Suprapubic skin (tissue), 4 donors: ENCODE results near the gene KAZN. TPM values are rescaled to one million over a fixed set of nuclear protein-coding genes. Genes with fewer than 3 reads are reported as not detected.
A peak's percentile ranks its signal among the peaks of the same experiment; 100 is the strongest.

Experiments used
- DNase-seq, 2 donors: peaks; one replicate each; pipeline ENCODE4 v3.0.0-alpha.2; 2019; ENCODE audit warnings: low spot score in 2 of 2
- H3K27ac ChIP-seq: fragments of 200-600 bp; sonication (generic); one replicate; pipeline ENCODE4 v1.5.1; 2019
- H3K27me3 ChIP-seq: fragments of 200-600 bp; sonication (generic); one replicate; pipeline ENCODE4 v1.5.1; 2019
- H3K36me3 ChIP-seq: fragments of 200-600 bp; sonication (generic); one replicate; pipeline ENCODE4 v1.5.1; 2019
- H3K4me1 ChIP-seq: fragments of 200-600 bp; sonication (generic); one replicate; pipeline ENCODE4 v1.5.1; 2019
- H3K4me3 ChIP-seq: fragments of 200-600 bp; sonication (generic); one replicate; pipeline ENCODE4 v1.5.1; 2019; ENCODE audit warnings: mild to moderate bottlenecking
- H3K9me3 ChIP-seq: fragments of 200-600 bp; sonication (generic); one replicate; pipeline ENCODE4 v1.5.1; 2019
- CTCF ChIP-seq, 2 donors: fragments of 200-600 bp in 1 of 2; fragments of 450-650 bp in 1 of 2; sonication (generic) in 1 of 2; IDR thresholded peaks; one replicate each; pipeline ENCODE4 v1.5.1; 2016 to 2019; ENCODE audit warnings: antibody characterized with exemption in 2 of 2, mild to moderate bottlenecking in 1 of 2, moderate library complexity in 1 of 2
- EP300 ChIP-seq: sonication (generic); formaldehyde crosslinking; IDR thresholded peaks from one replicate; pipeline ENCODE4 v1.6.1; 2017; ENCODE audit warnings: antibody characterized with exemption
- POLR2A ChIP-seq, 2 donors: fragments of 450-650 bp; IDR thresholded peaks; one replicate each; pipeline ENCODE4 v1.6.1; 2017; ENCODE audit warnings: antibody characterized with exemption in 2 of 2, mild to moderate bottlenecking in 2 of 2, moderate library complexity in 2 of 2
- POLR2AphosphoS5 ChIP-seq, 3 donors: sonication (generic); formaldehyde crosslinking; IDR thresholded peaks; one replicate each; pipeline ENCODE4 v1.6.1; 2017; ENCODE audit warnings: antibody characterized with exemption in 3 of 3
- WGBS: methylation state at CpG from one replicate; pipeline ENCODE4 v1.1.5; 2018; 5-methylcytosine and 5-hydroxymethylcytosine counted together
- total RNA-seq, 4 donors: library from RNA; depleted of rRNA; stranded (reverse); fragments of >200 nt; gene quantifications; one replicate each; pipeline ENCODE4 v1.1.0, GENCODE V29; 2016

The KAZN gene
- total RNA-seq, 4 donors from 2014 or later = 29.2 to 37.5 (median 31.7) TPM

GRCh38 chr1:14906665-14907064 lies 308.2 kb downstream of the KAZN start:
- no peaks in the 10 kb centered on the region for H3K36me3 ChIP-seq
- 74% methylated on average over 6 of the region's 6 CpGs for WGBS
- H3K27me3 ChIP-seq = no peaks in the 10 kb centered on the region
- H3K27ac ChIP-seq = no peak overlapping the region
- no peak for TF ChIP-seq CTCF (IDR thresholded peaks at IDR 0.05)
- TF ChIP-seq EP300 = no peak
- TF ChIP-seq POLR2A (IDR thresholded peaks at IDR 0.05) = no peak
- TF ChIP-seq POLR2AphosphoS5 (IDR thresholded peaks at IDR 0.05) = no peak
- H3K9me3 ChIP-seq = no peaks in the 10 kb centered on the region
- DNase-seq = no peak
- peaks cover 32% of the 10 kb centered on the region for H3K4me1 ChIP-seq
- H3K4me3 ChIP-seq = no peak overlapping the region

GRCh38 chr1:14907416-14907815 lies 308.9 kb downstream of the KAZN start:
- H3K27ac ChIP-seq = no peak overlapping the region
- TF ChIP-seq POLR2A (IDR thresholded peaks at IDR 0.05) = no peak
- TF ChIP-seq EP300 = no peak
- no peak for TF ChIP-seq POLR2AphosphoS5 (IDR thresholded peaks at IDR 0.05)
- TF ChIP-seq CTCF (IDR thresholded peaks at IDR 0.05) = no peak
- no peaks in the 10 kb centered on the region for H3K27me3 ChIP-seq
- H3K9me3 ChIP-seq = no peaks in the 10 kb centered on the region
- peaks cover 34% of the 10 kb centered on the region for H3K4me1 ChIP-seq
- 67% methylated on average over 5 of the region's 5 CpGs for WGBS
- no peak overlapping the region for H3K4me3 ChIP-seq
- DNase-seq = no peak
- no peaks in the 10 kb centered on the region for H3K36me3 ChIP-seq

DNA sequence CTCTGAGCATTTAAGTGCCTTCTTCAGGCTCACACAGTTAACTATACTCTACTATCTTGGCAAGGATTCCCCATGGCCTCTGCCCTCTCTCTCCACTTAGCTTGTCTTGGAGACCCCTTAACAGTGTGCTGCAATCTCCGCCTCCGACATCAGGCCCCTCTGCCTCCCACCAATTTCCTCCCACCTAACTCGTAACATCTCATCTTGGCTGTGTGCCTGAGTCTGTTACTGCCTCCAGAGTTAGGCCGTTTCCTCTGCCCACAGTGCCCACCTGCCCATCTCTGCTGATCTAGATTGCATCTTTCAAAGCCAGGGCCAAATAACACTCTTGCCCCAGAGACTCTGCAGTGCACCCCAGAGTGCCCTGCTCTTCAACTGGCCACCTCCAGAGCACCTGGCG lies 310.8 kb downstream of the KAZN start:
- 88% methylated on average over 5 of the region's 5 CpGs for WGBS
- H3K4me3 ChIP-seq = no peak overlapping the region

DNA sequence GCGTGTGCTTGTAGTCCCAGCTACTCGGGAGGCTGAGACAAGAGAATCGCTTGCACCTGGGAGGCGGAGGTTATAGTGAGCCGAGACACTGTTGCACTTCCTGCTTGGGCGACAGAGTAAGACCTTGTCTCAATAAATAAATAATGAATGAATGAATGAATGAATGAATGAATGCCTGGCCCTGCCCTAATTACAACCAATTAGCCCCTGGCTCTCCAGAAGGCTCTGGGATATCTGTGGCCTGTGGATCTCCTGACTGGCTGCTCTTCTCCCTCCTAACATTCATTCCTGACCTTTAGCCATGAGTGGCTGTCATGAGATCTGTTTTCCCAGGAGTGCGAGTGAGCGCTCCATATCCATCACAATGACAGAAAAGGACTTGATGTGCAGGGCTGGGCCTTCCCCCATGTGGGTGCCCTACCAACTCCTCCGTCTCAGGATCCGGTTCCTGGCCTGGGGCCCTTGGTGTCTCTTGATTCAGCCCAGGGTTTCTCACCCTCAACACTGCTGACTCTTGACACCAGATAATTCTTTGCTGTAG lies 311.5 kb downstream of the KAZN start:
- Histone ChIP-seq H3K4me3 (no peak overlapping the region), H3K27me3 (no peaks in the 10 kb centered on the region), H3K27ac (peak overlapping the region; percentile 79), H3K4me1 (peaks cover 51% of the 10 kb centered on the region), H3K36me3 (no peaks in the 10 kb centered on the region), H3K9me3 (no peaks in the 10 kb centered on the region)
- DNase-seq = no peak
- TF ChIP-seq POLR2AphosphoS5 (IDR thresholded peaks at IDR 0.05) (no peak), POLR2A (IDR thresholded peaks at IDR 0.05) (no peak), CTCF (IDR thresholded peaks at IDR 0.05) (no peak), EP300 (no peak)
- WGBS = 84% methylated on average over 10 of the region's 10 CpGs

More for the DNA sequence above, 310.8 kb downstream of the KAZN start:
- no peak for TF ChIP-seq EP300
- no peak for TF ChIP-seq CTCF (IDR thresholded peaks at IDR 0.05)
- no peak for TF ChIP-seq POLR2AphosphoS5 (IDR thresholded peaks at IDR 0.05)
- TF ChIP-seq POLR2A (IDR thresholded peaks at IDR 0.05) = no peak
- no peak for DNase-seq
- peaks cover 47% of the 10 kb centered on the region for H3K4me1 ChIP-seq
- no peaks in the 10 kb centered on the region for H3K9me3 ChIP-seq
- H3K27me3 ChIP-seq = no peaks in the 10 kb centered on the region
- no peak overlapping the region for H3K27ac ChIP-seq
- no peaks in the 10 kb centered on the region for H3K36me3 ChIP-seq

GRCh38 chr1:14910984-14911721 lies 312.7 kb downstream of the KAZN start:
- 38% methylated on average over 9 of the region's 12 CpGs for WGBS
- Histone ChIP-seq H3K9me3 (no peaks in the 10 kb centered on the region), H3K4me1 (peaks cover 51% of the 10 kb centered on the region), H3K36me3 (no peaks in the 10 kb centered on the region), H3K4me3 (no peak overlapping the region), H3K27ac (peak overlapping the region; percentile 79), H3K27me3 (no peaks in the 10 kb centered on the region)
- peak in 1 of 2 donors; percentile 74 for DNase-seq
- TF ChIP-seq EP300 (no peak), POLR2AphosphoS5 (IDR thresholded peaks at IDR 0.05) (no peak), CTCF (IDR thresholded peaks at IDR 0.05) (no peak), POLR2A (IDR thresholded peaks at IDR 0.05) (no peak)
